ENCODE results near the gene GRIP2.
A peak's percentile ranks its signal among the peaks of the same experiment; 100 is the strongest.

Gene GRIP2

DNA sequence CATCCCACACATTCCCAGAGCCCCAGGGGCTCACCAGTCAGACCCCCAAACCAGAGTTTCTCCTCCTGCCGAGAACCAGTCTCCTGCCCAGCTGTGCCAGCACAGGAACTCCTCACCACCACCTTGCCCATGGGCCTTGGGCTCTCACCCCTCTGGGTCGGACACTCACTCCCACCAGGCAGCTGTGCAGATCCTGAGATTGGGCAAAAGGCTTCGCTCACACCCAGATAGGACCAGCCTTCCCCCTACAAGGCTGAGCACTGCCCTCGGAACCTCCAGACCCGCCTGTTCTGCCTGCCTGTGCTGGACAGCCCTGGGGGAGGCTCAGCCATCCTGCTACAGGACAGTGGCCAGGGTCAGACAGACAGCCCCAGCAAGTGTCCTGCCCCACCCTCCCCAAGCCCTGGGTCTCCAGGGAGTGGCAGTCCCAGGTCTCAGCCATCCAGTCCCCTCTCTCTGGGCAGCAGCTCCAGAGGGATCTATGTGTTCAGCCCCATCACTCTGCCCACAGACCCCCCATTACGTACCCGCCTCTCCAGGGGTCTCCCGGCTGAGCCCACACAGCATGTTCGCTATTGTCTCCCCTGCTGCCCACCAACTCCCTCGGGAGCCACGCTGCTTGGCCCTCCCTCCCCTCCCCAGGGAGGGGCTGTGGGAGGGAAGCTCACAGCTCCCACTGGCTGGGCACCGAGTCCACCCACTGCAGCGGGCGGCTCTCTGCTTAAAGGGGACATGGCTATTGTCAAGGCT is at the start of gene GRIP2:
Gene GRIP2, minus strand, starts transcription at position 601 of the 750 bp plus-strand sequence. Its CDS starts 34 bp downstream, at position 567.
- DNase-seq, result peak; percentile 33

DNA sequence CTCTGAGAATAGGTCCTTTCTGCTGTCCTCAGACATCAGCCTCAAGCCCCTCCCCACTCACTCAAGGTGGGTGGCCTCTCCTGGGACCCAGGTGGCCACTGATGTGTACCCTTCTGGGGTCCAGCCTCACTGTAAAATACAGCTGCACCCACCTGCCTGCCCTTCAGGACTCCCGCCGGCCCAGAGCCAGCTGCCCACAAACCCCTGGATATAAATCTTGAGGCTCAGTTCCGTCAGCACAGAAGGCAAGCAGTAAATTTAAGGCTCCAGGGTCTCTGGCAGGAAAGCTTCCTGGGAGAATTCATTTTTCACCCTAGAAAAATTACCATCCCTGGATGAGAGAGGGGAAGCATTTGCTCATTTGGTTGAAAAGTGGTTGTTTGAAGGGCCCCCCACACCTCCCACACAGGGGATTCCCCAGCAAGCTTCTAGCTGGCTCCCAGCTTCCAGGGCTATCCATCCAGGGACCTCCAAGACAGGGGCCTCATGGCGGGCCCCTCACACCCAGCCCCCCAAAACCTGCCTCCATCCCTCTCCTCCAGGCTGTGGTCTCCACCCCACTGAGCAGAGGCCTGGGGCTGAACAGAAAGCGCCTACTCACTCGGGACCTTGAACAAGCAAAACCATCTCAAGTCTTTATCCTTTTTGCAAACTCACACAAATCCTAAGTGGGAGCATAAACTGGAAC is 48.4 kb upstream of the GRIP2 start:
- DNase-seq, result no peak

DNA sequence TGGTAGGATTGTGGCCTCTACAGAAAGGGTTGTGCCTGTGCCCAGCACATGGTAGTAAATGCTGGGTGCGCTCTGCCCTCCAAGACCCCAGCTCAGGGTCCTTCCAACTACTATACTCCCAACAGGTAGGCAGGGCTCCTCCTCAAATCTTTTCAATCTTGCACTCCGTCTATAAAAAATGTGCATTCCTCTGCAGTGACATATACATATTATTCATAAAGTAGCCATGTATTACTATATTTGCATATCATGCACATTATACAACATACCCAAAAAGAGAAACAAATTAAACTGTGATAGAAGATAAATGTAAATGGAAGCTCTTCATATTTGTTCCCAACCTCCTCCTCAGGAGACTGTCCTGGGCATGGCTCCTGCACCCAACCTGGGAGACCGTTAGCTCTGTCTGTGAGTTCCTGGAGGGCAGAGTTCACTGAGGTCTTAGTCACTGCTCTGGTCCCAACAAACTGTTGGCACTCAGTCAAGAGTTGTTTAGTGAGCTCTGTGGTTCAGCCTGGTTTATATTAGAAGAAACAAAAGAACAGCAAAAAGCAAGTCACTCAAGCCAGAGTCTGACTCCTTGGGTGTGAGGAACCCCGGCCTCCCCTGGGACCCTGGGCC is 47.7 kb upstream of the GRIP2 start:
- DNase-seq, result no peak

DNA sequence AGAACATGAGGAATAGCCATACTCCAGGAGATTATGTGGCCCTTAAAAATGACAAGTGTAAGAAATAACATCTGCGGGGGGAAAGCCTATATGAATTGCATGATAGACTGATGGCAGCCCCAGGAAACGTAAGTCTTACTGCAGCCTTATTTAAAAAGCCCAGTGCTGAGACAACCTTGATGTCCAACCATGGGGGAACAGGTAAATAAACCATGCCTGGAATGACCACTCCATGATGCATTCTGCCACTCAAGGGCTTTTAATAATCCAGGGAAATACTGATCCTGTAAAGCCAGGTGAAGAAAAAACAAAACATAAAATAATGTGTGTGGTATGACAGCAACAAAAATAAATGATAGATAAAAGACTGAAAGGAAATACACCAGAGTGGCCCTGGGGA is 46.5 kb upstream of the GRIP2 start:
- DNase-seq, result no peak

DNA sequence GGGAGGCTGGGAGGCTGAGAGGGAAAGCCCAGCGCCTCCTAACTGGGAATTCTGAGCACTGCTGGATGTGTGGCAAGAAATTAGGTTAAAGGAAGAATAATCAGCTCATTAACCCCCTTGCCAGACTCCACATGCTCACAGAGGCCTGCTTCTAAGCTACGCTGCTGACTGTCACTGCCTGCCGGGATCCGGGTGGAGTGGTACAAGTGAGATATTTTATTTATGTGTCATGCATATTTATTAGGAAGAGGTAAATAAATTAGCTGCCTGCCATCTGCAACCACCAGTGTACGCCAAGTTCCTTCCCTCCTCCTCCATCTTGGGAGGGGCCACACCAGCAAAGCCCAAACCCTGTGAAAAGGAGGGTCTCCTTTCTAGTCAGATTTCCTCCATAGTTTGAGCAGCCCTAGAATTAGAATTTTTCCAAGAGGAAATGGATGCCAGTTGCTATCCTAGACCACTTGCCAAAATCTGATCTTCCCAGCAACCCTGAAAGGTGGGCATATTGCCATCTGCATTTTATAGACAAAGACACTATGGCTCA is 43.5 kb upstream of the GRIP2 start:
- no peak for DNase-seq

DNA sequence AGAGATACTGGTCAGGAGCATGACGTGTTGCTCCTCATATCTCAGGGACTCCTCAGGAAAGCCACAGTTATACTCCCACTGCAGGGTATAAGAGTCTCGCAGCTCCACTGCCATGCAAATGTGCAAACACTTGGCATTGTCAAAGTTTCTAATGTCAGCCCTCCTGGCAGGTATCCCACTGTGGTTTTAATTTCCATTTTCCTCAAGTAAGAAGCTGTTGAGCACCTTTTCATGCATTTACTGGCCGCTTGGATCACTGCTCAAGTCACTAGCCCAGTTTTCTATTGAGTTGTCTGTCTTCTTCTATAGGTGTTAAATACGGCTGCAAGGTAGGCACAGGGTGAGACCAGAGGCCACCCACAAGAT is 41.9 kb upstream of the GRIP2 start:
- DNase-seq, result no peak

DNA sequence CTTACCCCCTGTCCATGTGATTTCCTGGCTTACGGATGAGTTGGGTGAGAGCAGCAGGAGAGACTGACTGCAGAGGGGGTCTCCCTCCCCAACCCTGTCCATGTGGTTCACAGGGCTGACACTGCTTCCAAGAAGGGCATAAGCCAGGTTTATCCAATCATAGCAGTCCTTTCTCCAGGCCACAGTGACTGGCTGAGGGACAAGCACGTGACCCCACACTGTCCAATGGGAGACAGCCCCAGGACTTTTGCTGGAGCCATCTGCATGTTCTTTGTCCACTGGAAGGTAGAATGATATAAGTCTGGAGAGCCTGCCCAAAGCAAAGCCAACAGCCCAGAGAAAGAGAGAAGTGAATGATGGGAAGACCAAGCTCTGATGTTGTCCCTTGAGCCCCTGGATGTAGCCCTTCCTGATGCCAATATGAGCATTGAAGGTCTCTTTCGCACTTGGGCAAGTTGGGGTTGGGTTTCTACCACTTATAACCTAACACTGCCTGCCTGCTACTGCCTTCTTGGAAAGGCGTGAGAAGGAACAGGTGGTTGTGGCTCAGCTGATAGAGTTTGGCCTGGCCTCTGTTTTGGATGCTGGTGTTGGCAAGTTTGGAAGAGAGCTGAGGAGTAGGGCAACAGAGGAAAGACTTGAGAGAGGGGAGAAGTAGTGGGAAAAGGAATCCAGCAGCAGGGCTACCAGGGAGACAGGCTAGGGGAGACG is 41.3 kb upstream of the GRIP2 start:
- no peak for DNase-seq

DNA sequence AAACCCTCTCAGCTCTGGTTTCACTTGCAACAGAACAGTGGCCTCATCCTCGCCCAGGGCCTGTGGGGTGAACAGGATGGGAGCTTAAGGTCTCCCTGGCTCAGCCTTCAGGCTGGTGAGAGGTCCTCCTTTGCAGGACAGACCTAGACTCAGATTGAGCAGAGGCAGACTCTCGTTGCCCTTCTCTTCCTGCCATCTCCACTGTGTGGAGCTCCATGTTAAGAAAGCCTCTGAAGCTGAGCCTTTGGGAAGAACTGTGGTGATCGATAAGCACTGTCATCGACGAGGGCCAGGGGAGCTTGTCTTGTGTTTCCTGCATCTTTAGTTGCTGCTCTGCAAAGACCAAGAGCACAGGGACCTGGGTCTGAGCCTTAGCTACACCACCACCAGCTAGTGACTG is 37.8 kb upstream of the GRIP2 start:
- DNase-seq, result no peak

DNA sequence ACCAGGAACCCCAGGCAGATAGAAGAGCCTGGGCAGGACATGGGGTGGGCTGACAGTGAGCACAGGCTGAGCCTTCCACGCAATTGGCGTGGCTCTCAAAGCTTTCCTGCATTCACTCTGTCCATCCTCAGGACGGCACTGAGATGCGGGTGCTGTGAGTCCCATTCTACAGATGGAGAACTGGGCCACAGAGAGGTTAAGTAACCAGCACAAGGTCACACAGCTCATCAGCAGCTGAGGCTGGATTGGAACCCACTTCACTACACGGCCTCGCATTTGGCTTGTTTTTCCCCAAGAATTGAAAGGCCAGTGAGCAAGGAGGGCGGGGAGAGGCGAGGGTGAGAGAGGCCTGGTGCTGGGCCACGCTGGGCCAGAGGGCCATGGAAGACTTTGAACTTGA is 36.0 kb upstream of the GRIP2 start:
- DNase-seq, result no peak

DNA sequence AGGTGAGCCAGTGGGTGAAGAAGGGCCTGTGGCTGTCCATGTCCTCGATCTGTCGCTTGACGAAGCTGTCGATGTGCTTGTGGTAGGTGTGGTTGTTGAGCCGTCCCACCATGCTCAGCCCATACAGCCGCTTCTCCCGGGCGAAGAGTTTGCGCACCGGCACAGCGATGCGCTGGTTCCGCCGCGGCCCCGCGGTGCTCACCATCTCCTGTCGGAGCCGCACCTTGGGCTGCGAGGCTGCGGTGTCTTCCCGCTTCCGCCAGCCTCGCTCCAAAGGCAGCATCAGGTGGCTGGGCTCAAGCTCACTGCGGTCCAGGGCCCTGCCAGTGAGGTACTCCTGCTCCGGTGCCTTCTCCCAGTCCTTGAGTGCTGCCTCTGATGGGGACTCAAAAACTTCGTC is 34.0 kb upstream of the GRIP2 start:
- no peak for DNase-seq

DNA sequence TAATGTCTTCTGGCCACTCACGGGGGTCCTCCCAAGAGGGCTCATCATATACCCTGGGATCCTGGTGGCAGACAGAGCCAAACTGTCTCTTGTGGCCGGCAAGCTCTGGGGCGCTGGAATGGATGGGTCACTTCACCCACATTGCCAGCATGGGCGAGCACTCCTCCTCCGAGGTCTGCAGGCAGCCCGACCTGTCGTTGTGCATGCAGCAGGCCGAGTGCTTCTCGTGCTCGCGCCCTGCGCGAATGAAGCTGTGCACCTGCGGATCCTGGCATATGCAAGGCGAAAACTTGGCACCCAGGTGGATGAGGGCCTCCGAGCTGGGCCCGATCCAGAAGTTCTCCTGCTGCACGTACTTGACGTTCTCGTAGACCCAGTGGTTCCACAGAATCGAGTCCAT is 33.6 kb upstream of the GRIP2 start:
- no peak for DNase-seq

DNA sequence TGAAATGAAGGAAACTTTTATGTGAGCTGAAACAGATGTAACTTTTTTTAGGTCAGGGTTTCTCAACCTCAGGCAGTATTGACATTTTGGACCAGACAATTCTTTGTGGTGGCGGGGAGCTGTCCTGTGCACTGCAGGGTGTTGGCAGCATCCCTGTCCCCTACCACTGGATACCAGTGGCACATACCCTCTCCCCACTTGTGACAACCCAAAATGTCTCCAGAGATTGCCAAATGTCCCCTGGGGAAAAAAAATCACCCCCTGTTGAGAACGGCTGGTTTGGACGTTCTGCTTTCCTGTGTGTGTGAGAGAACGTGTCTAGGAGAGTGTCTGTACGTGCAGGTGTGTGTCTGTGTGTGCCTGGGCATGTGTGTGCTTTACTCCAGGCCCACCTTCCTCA is 30.7 kb upstream of the GRIP2 start:
- no peak for DNase-seq

DNA sequence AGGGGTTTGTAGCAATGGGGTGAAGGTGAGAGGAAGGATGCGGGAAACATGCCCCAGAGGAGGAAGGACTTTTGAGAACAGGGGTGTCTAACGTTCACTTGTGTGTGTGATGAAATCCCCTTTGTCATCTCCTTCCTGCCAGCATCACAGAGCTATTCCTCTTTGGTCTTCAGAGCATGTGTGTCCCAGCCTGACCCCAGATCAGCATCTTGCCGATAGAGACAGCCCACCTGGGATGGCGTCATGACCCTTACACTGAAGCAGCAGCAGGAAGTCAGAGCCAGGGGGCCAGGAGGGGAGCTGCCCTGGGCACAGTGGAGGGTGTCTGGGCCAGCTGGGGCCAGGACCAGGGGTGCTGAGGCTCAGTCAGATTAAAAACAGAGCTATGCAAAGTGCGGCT is 29.9 kb upstream of the GRIP2 start:
- DNase-seq, result no peak

DNA sequence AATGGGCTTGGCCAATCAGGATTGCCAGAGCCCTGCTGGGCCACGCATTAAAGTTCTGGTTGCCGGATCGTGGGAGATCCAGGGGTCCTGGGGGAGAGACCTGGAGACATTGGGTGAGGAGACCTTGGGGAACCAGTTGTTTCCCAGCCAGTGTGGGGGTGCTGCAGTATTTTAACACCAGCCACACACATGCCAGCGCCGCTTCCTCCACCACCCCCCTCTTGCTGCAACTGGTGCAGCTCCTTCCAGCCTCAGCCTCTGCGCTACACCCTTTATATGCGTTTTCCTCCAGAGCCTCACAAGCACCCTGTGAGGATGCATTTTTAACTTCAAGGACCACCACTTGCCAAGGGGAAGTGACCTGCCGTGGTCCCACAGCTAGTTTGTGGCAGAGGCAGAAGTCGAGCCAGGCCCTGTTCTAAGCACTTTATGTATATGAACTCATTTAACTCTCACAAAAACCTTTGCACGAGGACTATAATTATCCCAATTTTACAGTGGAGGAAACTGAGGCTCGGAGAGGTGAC is 29.4 kb upstream of the GRIP2 start:
- DNase-seq, result no peak

DNA sequence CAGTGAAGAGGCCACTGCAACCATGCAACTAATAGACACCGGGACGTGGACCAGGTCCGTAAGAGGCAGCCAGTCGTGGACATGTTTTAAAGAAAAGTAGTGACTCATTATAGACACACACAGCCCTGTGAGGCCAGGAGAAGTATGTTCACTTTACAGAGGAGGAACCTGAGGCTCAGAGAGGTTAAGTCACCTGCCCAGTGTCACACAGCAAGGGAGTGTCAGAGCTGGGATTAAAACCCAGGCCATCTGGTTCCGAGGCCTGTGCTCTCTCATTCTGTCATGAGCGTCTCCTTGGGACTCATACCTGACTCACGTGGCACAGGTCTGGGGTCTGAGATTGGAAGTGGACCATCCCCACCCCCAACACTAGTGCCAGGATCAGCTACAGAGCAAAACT is 28.1 kb upstream of the GRIP2 start:
- DNase-seq, result no peak

DNA sequence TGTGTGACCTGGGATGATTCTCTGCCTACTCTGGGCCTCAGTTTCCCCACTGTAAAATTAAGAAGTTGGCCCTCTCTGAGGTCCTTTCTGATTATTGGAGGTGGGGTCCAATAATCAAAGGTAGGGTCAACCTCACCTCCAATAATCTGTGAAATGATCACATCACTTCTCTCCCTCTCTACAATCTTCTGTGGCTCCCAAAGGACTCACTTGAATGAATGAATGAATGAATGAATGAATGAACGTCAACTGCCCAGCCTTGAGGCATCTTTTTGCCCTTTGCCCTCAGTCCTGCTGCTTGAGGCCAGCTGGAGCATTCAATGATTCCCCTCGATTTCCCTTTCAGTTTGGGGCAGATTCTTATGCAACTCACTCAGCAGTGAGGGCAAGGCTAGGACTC is 26.7 kb upstream of the GRIP2 start:
- DNase-seq, result no peak

DNA sequence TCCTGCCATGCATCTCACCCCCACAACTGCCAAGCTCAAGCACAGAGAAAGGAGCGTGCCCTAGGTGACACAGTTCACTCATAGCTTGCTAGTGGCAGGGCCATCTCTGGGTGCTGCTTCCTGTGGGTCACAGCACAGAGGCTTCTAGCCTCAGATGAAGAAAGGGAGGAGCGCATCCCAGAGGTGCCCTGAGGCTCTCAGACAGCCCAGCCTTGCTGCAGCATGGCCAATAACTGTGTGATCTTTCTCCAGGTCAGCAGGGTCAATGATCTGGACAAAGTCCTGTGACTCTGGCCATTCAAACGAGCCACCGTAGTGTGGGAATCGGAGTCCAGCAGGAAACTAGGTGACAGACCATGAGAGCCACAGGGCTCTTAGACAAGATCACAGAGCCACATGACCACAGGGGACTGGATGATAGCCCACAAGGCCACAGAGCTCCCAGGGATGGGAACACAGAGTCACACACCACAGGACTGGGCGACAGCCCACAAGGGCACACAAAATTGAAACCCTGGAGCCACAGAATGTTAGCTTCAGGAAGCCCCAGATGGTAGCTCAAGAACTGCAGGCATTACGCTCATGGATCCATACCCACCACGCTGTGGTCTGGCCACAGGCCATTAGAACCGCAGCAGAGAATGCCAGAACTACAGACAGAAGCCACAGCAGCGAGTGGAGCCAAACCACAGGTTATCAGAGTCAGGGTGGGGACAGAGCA is 25.9 kb upstream of the GRIP2 start:
- DNase-seq, result no peak

DNA sequence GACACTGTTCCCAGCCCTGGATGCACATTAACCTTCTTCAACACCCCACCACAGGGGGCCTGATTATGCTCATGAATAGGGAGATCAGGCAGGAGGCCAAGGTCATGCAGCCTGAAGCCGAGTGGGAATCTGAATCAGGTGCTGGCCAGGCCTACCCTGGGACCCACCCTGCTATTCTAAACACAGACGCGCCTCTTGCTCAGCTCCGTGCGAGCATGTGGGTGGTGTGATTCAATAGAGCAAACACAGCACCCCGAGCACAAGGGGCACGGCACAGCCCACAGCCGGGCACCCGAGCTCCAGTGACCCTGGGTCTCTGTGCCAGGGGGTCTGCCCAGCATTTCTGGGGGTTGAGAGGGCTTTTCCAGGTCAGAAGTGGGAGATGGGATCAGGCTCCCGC is 24.6 kb upstream of the GRIP2 start:
- DNase-seq, result no peak

DNA sequence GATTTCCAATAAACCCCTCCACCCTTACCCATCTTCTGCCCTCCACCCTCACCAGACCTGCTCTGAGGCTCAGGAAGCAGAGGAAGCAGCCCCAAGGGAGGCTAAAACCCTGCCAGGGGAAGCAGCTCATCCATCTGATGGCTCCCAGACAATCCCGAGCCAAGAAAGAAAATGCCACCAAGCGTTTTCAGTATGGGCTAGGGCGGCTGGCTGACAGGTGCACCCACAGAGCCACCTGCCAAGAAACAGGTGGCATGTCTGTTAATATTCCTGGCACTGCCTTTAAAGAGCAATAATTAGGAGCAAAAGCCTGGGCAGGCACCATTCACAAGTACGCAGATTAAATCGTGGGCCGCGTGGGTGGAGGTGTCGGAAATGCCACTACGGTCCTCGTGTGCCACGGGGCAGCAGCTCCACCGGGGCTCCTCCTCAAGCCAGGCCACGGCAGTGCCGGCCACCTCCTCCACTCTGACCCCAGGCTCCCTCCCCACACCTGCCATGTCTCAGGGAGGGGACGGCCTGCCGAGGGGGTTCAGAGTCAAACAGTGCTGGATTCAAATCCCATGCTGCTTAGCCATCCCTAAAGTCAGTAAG is 23.9 kb upstream of the GRIP2 start:
- no peak for DNase-seq

DNA sequence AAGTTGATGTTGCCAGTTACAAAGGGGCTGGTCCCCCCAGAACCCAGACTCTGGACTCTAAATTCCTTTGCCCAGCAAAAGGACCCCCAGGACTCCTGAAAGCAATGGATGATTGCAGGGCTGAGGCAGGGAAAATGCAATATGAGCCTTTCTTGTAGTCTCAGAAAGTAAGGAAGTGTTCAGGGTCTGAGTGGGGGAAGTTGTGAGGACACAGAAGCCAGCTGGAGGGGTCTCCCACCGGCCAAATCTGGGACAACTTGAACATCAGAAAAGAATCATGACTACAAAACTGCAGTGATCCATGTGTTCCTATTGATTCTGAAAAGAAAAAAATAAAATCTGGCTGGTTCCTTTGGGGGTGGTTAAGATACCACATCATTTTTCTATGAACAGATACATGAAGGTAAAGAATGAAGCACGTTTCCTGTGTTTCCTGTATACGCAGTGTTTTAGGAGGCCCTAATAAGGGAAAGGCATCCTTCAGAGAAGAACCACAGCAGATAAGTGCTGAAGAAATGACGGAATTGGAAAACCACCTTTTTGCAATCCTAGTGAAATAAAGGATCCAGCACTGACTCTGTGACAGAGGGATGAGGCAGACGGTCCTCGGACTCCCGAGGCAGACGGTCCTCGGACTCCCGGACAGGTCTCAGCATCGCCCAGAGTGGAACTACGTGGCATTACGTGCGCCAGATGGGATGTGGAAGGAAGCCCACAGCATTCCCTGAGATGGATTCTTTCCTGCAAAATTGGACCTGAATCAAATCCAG is 22.2 kb upstream of the GRIP2 start:
- DNase-seq, result no peak

Measured in NCI-H1436 (cell line).